Endothelial cell of umbilical vein (primary cell): Measurements from ENCODE around the gene TERF2IP. TPM values are rescaled to one million over a fixed set of nuclear protein-coding genes. Genes with fewer than 3 reads are reported as not detected.

Experiments
- BruUV-seq: library from RNA; stranded (reverse); fragments of 400-500 nt; replicated peaks from 2 replicates; lab custom pipeline; 2021; lab: Mats Ljungman, UMichigan
- CTCF ChIA-PET: fragments of 300-600, 350-600 bp; sonication (Branson Sonifier 250); formaldehyde crosslinking; loops from one replicate; lab custom pipeline; 2021; ENCODE audit warnings: antibody characterized with exemption, inconsistent platforms; lab: Charles Lee
- POLR2A ChIA-PET: fragments of 300-600, 350-600 bp; sonication (Branson Sonifier 250); formaldehyde crosslinking; loops from one replicate; lab custom pipeline; 2021; ENCODE audit warnings: antibody characterized with exemption, inconsistent platforms; lab: Charles Lee
- DNase-seq: peaks from one replicate; pipeline ENCODE4 v3.0.0-alpha.2; 2011; ENCODE audit warnings: low read depth, low spot score
- FAIRE-seq: peaks from 2 replicates; lab custom pipeline; 2011; peaks lifted over from hg19 to GRCh38; lab: Jason Lieb, UNC
- H2AFZ ChIP-seq: 2 replicates; pipeline ENCODE4 v1.6.0; 2012; ENCODE audit warnings: low read depth, low read length, control low read depth, inconsistent platforms
- H3K27ac ChIP-seq: 2 replicates; pipeline ENCODE4 v1.5.1; 2011; ENCODE audit warnings: low read depth, mild to moderate bottlenecking, control low read depth, low read length, moderate library complexity; ENCODE audit not compliant: insufficient read depth
- H3K27me3 ChIP-seq, 2 experiments: 2 replicates each; pipeline versions ENCODE4 v1.6.0 to v1.6.1; 2011; ENCODE audit warnings: low read length in 2 of 2, mixed read lengths in 1 of 2; ENCODE audit not compliant: control insufficient read depth in 2 of 2, insufficient read depth in 2 of 2
- H3K36me3 ChIP-seq, 2 experiments: 2 replicates in 1 of 2; 3 replicates in 1 of 2; pipeline ENCODE4 v1.5.1; 2011; ENCODE audit warnings: low read length in 2 of 2, mild to moderate bottlenecking in 1 of 2, moderate library complexity in 1 of 2; ENCODE audit not compliant: control insufficient read depth in 2 of 2, insufficient read depth in 2 of 2; ENCODE audit errors: extremely low read depth in 1 of 2
- H3K4me1 ChIP-seq: 3 replicates; pipeline ENCODE4 v1.5.1; 2011; ENCODE audit warnings: mild to moderate bottlenecking, low read length; ENCODE audit not compliant: control insufficient read depth, insufficient read depth; ENCODE audit errors: extremely low read depth
- H3K4me2 ChIP-seq: 2 replicates; pipeline ENCODE4 v1.6.1; 2011; ENCODE audit warnings: low read length, control low read depth, mixed read lengths; ENCODE audit not compliant: insufficient read depth
- H3K4me3 ChIP-seq, 3 experiments: fragments of 200-600 bp in 1 of 3; sonication (generic), shearing (Covaris generic) in 1 of 3; replicated peaks in 1 of 3; 2 replicates each; pipeline ENCODE4 v1.5.1; 2011 to 2016; ENCODE audit warnings: control low read depth in 3 of 3, low read length in 3 of 3, mild to moderate bottlenecking in 2 of 3, inconsistent platforms in 1 of 3, low read depth in 1 of 3, moderate library complexity in 1 of 3; ENCODE audit not compliant: insufficient read depth in 1 of 3
- H3K79me2 ChIP-seq: 2 replicates; pipeline ENCODE4 v1.6.0; 2012; ENCODE audit warnings: low read length, inconsistent platforms; ENCODE audit not compliant: control insufficient read depth, insufficient read depth
- H3K9ac ChIP-seq: replicated peaks from 2 replicates; pipeline ENCODE3; 2011; ENCODE audit warnings: low read length, control low read depth; ENCODE audit not compliant: insufficient read depth; ENCODE audit errors: extremely low read depth
- H3K9me1 ChIP-seq: replicated peaks from 3 replicates; pipeline ENCODE4 v1.6.0; 2011; ENCODE audit warnings: mild to moderate bottlenecking, low read length; ENCODE audit not compliant: control insufficient read depth, insufficient read depth; ENCODE audit errors: extremely low read depth
- H3K9me3 ChIP-seq: replicated peaks from 2 replicates; pipeline ENCODE4 v1.5.1; 2012; ENCODE audit warnings: low read length, inconsistent platforms; ENCODE audit not compliant: control insufficient read depth, insufficient read depth
- H4K20me1 ChIP-seq: replicated peaks from 2 replicates; pipeline ENCODE3; 2011; ENCODE audit warnings: mild to moderate bottlenecking, low read length; ENCODE audit not compliant: control insufficient read depth, insufficient read depth; ENCODE audit errors: extremely low read depth
- EZH2 ChIP-seq: IDR thresholded peaks from 2 replicates; pipeline ENCODE4 v1.6.1; 2012; ENCODE audit warnings: borderline replicate concordance, low read depth, mild to moderate bottlenecking, moderate library complexity, low read length, inconsistent platforms; ENCODE audit not compliant: severe bottlenecking
- FOS ChIP-seq: IDR thresholded peaks from 2 replicates; pipeline ENCODE4 v1.6.1; 2011; ENCODE audit warnings: mild to moderate bottlenecking, low read length, moderate library complexity, borderline replicate concordance; ENCODE audit not compliant: insufficient read depth
- GATA2 ChIP-seq: IDR thresholded peaks from 2 replicates; pipeline ENCODE4 v1.7.0; 2011; ENCODE audit warnings: low read depth, mild to moderate bottlenecking, moderate library complexity, mixed read lengths, low read length; ENCODE audit not compliant: insufficient read length, insufficient read depth
- JUN ChIP-seq: IDR thresholded peaks from 2 replicates; pipeline ENCODE4 v1.6.1; 2011; ENCODE audit warnings: borderline replicate concordance, low read depth; ENCODE audit not compliant: insufficient read length, insufficient read depth
- MYC ChIP-seq: IDR thresholded peaks from one replicate; pipeline ENCODE4 v1.6.1; 2011; ENCODE audit warnings: mild to moderate bottlenecking, low read depth, low read length
- POLR2A ChIP-seq: IDR thresholded peaks from 2 replicates; pipeline ENCODE4 v1.6.1; 2012; ENCODE audit warnings: low read depth, mild to moderate bottlenecking, control low read depth, low read length
- POLR2AphosphoS5 ChIP-seq: IDR thresholded peaks from 2 replicates; pipeline ENCODE4 v1.6.1; 2012; ENCODE audit warnings: low read depth, mild to moderate bottlenecking, control low read depth, low read length, moderate library complexity; ENCODE audit not compliant: insufficient read depth
- dilution Hi-C: fragments of 300-500 bp; cut with MboI; formaldehyde crosslinking; loops from one replicate; pipeline ENCODE4 v1.15.0; 2019; ENCODE audit warnings: low sequenced_read_pairs; ENCODE audit not compliant: extremely low pct_ligation_motif_present
- intact Hi-C: fragments of 100-400 bp; cut with micrococcal nuclease; formaldehyde crosslinking; loops from one replicate; pipeline ENCODE4 v1.10.0; 2022
- polyA plus RNA-seq, 4 experiments: library from polyadenylated mRNA; depleted of rRNA in 3 of 4; stranded (reverse) in 3 of 4; unstranded in 1 of 4; fragments of >200 nt; gene quantifications; 2 replicates each; pipeline versions ENCODE4 v1.2.1 to v1.2.3, GENCODE V29; 2011 to 2012; ENCODE audit warnings: missing spikeins in 1 of 4
- total RNA-seq: library from RNA; stranded (reverse); gene quantifications from 2 replicates; pipeline ENCODE4 v1.2.3, GENCODE V29; 2021
- TF ChIP-seq, protein P1 (sequence below): IDR thresholded peaks from 2 replicates; pipeline ENCODE4 v1.6.1; 2011; ENCODE audit not compliant: insufficient read depth, insufficient read length
- TF ChIP-seq, protein P2 (sequence below), 2 donors: IDR thresholded peaks; 1 replicate in 1 of 2; 2 replicates in 1 of 2; pipeline ENCODE4 v1.5.1; 2011; ENCODE audit warnings: low read length in 2 of 2, mild to moderate bottlenecking in 2 of 2, moderate library complexity in 2 of 2, control low read depth in 1 of 2, inconsistent platforms in 1 of 2, low read depth in 1 of 2; ENCODE audit not compliant: insufficient read depth in 1 of 2; ENCODE audit errors: extremely low read depth in 1 of 2

The TERF2IP gene
- total and polyA plus RNA-seq, 2 donors (not counting 3 experiments of a cell fraction or from before 2014, with no cell fraction given) = 19.0 to 41.5 TPM

DNA sequence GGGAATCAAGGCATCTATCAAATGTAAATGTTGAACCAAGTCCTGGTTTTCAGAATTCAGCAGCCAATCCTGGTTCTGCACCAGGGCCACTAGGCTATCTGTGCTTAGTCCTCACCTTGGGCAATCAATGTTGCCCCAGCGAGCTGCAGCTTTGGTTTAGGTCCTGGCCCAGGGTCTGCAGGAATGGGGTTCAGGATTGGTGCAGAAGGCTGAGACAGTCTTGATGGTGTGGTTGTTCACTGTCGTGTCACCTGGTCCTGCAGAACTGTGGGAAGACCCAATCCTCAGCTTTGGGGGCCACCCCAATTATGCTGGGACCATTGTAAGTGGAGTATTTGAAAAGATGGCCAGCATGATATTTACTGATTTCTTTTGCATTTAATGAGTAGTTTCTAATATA lies 10.6 kb downstream of the TERF2IP start:
- Histone ChIP-seq H3K4me3 (no peak overlapping the region), H3K9me1 (no peaks in the 10 kb centered on the region), H3K4me2 (no peak overlapping the region), H3K27me3 (no peaks in the 10 kb centered on the region), H3K27ac (no peak overlapping the region), H2AFZ (no peak overlapping the region), H3K4me1 (peaks cover 15% of the 10 kb centered on the region), H3K79me2 (peaks cover 9% of the 10 kb centered on the region), H3K9ac (no peak overlapping the region), H4K20me1 (peaks cover 3% of the 10 kb centered on the region), H3K36me3 (peaks cover 17% of the 10 kb centered on the region in 2 experiments), H3K9me3 (no peaks in the 10 kb centered on the region)
- dilution Hi-C loops = no loop called here
- ChIA-PET POLR2A (no interaction called here), CTCF (no interaction called here)
- no peak for FAIRE-seq
- BruUV-seq = no TSS peak
- no peak for DNase-seq
- TF ChIP-seq POLR2AphosphoS5 = no peak
- TF ChIP-seq GATA2 = no peak
- no peak for TF ChIP-seq MYC
- no peak for TF ChIP-seq EZH2
- TF ChIP-seq POLR2A = no peak
- no peak for TF ChIP-seq JUN
- TF ChIP-seq, protein P1, sequence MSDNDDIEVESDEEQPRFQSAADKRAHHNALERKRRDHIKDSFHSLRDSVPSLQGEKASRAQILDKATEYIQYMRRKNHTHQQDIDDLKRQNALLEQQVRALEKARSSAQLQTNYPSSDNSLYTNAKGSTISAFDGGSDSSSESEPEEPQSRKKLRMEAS = no peak
- TF ChIP-seq, protein P2, sequence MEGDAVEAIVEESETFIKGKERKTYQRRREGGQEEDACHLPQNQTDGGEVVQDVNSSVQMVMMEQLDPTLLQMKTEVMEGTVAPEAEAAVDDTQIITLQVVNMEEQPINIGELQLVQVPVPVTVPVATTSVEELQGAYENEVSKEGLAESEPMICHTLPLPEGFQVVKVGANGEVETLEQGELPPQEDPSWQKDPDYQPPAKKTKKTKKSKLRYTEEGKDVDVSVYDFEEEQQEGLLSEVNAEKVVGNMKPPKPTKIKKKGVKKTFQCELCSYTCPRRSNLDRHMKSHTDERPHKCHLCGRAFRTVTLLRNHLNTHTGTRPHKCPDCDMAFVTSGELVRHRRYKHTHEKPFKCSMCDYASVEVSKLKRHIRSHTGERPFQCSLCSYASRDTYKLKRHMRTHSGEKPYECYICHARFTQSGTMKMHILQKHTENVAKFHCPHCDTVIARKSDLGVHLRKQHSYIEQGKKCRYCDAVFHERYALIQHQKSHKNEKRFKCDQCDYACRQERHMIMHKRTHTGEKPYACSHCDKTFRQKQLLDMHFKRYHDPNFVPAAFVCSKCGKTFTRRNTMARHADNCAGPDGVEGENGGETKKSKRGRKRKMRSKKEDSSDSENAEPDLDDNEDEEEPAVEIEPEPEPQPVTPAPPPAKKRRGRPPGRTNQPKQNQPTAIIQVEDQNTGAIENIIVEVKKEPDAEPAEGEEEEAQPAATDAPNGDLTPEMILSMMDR (IDR thresholded peaks at IDR 0.05; ENCODE audit: extremely low read depth in 1 of 2, insufficient read depth in 1 of 2, low read depth in 1 of 2, low read length in 2 of 2) = no peak
- TF ChIP-seq FOS = no peak
- intact Hi-C loops = no loop called here
